ENCODE measurements around the gene THAP7.

- TF ChIP-seq EP300 (IDR thresholded peaks at IDR 0.05) (no peak), CTCF (IDR thresholded peaks at IDR 0.05) (no peak), POLR2AphosphoS5 (IDR thresholded peaks at IDR 0.05) (no peak)
These were observed 9.2 kb downstream of the THAP7 start for GRCh38 chr22:20992456-20993303.

Measured in esophagus muscularis mucosa (tissue), 4 donors.